Subcutaneous adipose tissue (tissue), 4 donors: ENCODE measurements around the gene SIGLEC7. TPM values are rescaled to one million over a fixed set of nuclear protein-coding genes. Genes with fewer than 3 reads are reported as not detected.

Experiments
- CTCF ChIP-seq: fragments of 450-650 bp; IDR thresholded peaks from one replicate; pipeline ENCODE4 v1.5.1; 2016; ENCODE audit warnings: low read depth, mild to moderate bottlenecking, control low read depth, antibody characterized with exemption, moderate library complexity
- total RNA-seq, 4 donors: library from RNA; depleted of rRNA; stranded (reverse); fragments of >200 nt; gene quantifications; one replicate each; pipeline ENCODE4 v1.1.0, GENCODE V29; 2016

The SIGLEC7 gene
- total RNA-seq, 4 donors from 2014 or later: 0.57 to 13.4 (median 4.2) TPM

DNA sequence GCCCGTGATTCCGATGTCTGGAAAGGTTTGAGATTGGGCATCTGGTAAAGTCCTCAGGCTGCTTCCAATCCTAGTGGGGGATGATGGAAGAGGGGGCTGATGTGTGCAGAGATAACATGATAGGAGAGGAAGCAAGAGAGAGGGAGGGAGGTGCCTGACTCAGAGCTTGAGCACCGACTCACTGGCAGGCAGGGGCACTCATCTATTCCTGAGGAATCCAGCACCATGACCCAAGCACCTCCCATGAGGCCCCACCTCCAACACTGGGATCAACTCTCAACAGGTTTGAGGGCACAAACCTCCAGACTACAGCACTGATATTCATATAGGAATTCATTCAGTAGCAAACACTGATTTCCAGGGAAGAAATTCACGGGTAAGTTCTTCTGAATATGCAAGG is 23.0 kb upstream of the SIGLEC7 start:
- no peak for TF ChIP-seq CTCF

- TF ChIP-seq CTCF: no peak
These were observed 22.5 kb upstream of the SIGLEC7 start for GRCh38 chr19:51119611-51120010.

DNA sequence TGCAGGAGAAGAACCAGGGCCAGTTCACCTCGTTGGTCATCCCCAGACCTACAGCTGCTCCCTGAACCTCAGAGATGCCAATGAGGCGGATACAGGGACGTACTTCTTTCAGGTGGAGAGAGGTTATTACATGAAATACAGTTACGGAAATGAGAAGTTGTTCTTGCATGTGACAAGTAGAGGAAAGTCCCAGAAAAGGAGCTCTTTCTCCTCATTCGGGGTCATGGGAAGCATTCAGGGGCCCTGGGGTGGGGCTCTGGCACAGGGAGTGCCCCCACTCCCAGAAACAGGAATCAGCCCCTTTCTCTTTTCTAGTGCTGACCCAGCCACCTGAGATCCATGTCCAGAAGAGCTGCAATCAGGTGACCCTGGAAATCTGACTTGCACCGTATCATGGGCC is 21.9 kb upstream of the SIGLEC7 start:
- no peak for TF ChIP-seq CTCF

- no peak for TF ChIP-seq CTCF
These were observed 20.8 kb upstream of the SIGLEC7 start for GRCh38 chr19:51121257-51121656.

- TF ChIP-seq CTCF: no peak
These were observed 19.8 kb upstream of the SIGLEC7 start for GRCh38 chr19:51122112-51122981.

- no peak for TF ChIP-seq CTCF
These were observed 18.7 kb upstream of the SIGLEC7 start for GRCh38 chr19:51123381-51123800.

DNA sequence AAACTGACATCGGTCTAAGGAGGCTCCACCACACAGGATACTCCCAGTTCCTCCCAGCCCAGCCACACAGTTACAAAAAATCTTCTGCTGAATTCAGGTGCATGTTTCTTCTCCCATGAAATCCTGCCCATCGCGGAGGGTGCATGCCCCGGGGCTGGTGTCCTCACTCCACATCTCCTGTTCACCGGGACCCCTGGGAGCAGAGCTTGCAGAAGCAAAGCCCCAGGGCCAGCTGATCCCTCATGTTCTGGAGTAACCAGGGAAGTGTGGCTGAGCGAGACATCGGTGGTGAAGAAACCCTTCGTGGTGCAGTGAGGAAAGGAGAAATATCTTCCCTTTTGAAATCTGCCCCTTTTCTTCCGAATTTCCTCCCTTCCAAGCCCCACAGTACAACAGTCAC is 18.3 kb upstream of the SIGLEC7 start:
- TF ChIP-seq CTCF: no peak
